ENCODE results near the gene THPO.

- TF ChIP-seq MAFF (IDR thresholded peaks at IDR 0.05; ENCODE audit: low read length) = no peak
- no peak for TF ChIP-seq USF1 (CRISPR knock-in tag; IDR thresholded peaks at IDR 0.05)
- TF ChIP-seq CTCF (IDR thresholded peaks at IDR 0.05 in 2 of 3, conservative IDR thresholded peaks at IDR 0.05 in 1 of 3; ENCODE audit: insufficient read depth in 2 of 3, low read depth in 1 of 3, low read length in 3 of 3) = no peak
- TF ChIP-seq ZBTB33 (CRISPR knock-in tag; IDR thresholded peaks at IDR 0.05) = no peak
- no peak for TF ChIP-seq SMARCC2 (IDR thresholded peaks at IDR 0.05; ENCODE audit: low read depth)
- TF ChIP-seq PHF21A (IDR thresholded peaks at IDR 0.05; ENCODE audit: borderline replicate concordance, low read depth) = no peak
Measured at GRCh38 chr3:184377882-184378445, at the start of gene THPO.

Measured in K562 (cell line).